Neural crest cell (in vitro differentiated cells): ENCODE results near the gene SLC9A9. TPM values are rescaled to one million over a fixed set of nuclear protein-coding genes. Genes with fewer than 3 reads are reported as not detected.

Experiments
- DNase-seq: peaks from one replicate; pipeline ENCODE4 v3.0.0; 2021; ENCODE audit warnings: low read depth, mixed read lengths, low spot score
- H3K27ac Mint-ChIP-seq: one replicate; pipeline ENCODE4 v1.8.0; 2021; ENCODE audit warnings: mild to moderate bottlenecking, mixed read lengths; ENCODE audit not compliant: unreplicated experiment
- H3K27me3 Mint-ChIP-seq: 2 replicates; pipeline ENCODE4 v1.8.0; 2021; ENCODE audit warnings: low read depth, mild to moderate bottlenecking, mixed read lengths
- H3K36me3 Mint-ChIP-seq: 2 replicates; pipeline ENCODE4 v1.8.0; 2021; ENCODE audit warnings: low read depth, mild to moderate bottlenecking, mixed read lengths
- H3K4me1 Mint-ChIP-seq: 2 replicates; pipeline ENCODE4 v1.8.0; 2021; ENCODE audit warnings: mixed read lengths
- H3K4me3 Mint-ChIP-seq: one replicate; pipeline ENCODE4 v1.8.0; 2021; ENCODE audit warnings: mild to moderate bottlenecking, mixed read lengths
- H3K9me3 Mint-ChIP-seq: 2 replicates; pipeline ENCODE4 v1.8.0; 2021; ENCODE audit warnings: mixed read lengths
- CTCF ChIP-seq: fragments of 200-600 bp; sonication (generic); conservative IDR thresholded peaks from 2 replicates; pipeline ENCODE4 v1.5.0; 2021; ENCODE audit warnings: antibody characterized with exemption, mild to moderate bottlenecking
- total RNA-seq: library from RNA; stranded (reverse); gene quantifications from 2 replicates; pipeline ENCODE4 v1.2.1, GENCODE V29; 2021

SLC9A9 gene
- total RNA-seq, 1 donor from 2014 or later: 0.56 TPM

DNA sequence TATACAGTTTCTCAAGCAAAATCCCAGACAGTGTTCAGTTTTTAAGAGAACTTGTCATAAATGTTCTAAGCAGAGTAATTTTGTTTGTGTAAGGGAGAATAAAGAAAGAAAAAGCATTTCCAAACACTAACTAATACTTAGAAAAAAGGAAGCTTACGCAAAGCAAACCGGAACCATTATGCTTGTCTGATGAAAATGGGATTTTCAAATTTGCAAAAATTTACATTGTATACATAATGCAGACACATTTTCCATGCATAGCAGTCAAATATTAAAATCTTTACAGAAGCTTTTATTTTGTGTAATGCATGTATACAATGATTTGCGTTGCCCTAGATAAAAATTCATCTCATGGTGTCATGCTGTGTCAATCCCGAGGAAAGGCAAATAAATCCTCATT, 229.0 kb downstream of the SLC9A9 start:
- DNase-seq: no peak
- H3K9me3 Mint-ChIP-seq: peaks cover 8% of the 10 kb centered on the region
- H3K27ac Mint-ChIP-seq: no peak overlapping the region
- TF ChIP-seq CTCF: no peak
- no peaks in the 10 kb centered on the region for H3K36me3 Mint-ChIP-seq
- no peak overlapping the region for H3K4me3 Mint-ChIP-seq
- H3K4me1 Mint-ChIP-seq: no peaks in the 10 kb centered on the region
- peaks cover 5% of the 10 kb centered on the region for H3K27me3 Mint-ChIP-seq

DNA sequence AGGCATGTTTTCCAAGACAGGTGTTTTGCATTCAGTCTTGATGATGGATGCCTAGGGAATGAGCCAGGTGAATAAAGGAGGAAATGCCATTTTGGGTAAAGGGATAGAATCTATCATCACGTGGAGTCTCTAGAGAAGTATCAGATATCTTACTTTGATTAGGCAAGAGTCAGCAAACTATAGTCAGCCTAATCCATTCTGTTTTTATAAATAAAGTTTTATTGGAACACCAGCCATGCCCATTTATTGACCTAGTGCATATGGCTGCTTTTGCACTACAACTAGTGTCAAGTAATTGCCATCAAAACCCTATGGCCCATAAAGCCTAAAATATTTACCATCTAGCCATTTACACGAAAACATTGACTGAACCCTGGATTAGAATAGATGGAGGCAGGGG, 231.2 kb downstream of the SLC9A9 start:
- Mint-ChIP-seq H3K9me3 (peaks cover 8% of the 10 kb centered on the region), H3K36me3 (no peaks in the 10 kb centered on the region), H3K27ac (no peak overlapping the region), H3K4me1 (no peaks in the 10 kb centered on the region), H3K4me3 (no peak overlapping the region), H3K27me3 (no peaks in the 10 kb centered on the region)
- DNase-seq: no peak
- no peak for TF ChIP-seq CTCF

DNA sequence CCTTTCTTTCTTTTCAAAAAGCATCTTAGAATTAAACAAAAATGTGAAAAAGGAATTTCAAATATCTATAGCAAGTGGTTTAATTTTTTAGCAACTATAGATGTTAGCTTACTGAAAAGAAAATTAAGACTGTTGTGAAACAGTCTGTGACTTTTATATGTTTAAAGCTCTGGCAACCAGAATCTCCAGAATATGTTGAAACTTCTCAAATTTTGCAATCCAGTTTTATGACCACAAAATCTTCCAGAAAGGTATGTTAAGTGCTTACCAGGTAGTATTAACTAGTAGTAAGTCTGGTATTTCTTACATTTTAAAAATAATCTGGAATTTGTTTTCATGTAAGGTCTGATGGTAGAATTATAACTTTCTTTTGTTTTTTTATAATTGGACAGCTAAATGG, 235.0 kb downstream of the SLC9A9 start:
- Mint-ChIP-seq H3K27ac (no peak overlapping the region), H3K4me1 (no peaks in the 10 kb centered on the region), H3K4me3 (no peak overlapping the region), H3K9me3 (no peaks in the 10 kb centered on the region), H3K27me3 (no peaks in the 10 kb centered on the region), H3K36me3 (no peaks in the 10 kb centered on the region)
- no peak for TF ChIP-seq CTCF
- DNase-seq: no peak

DNA sequence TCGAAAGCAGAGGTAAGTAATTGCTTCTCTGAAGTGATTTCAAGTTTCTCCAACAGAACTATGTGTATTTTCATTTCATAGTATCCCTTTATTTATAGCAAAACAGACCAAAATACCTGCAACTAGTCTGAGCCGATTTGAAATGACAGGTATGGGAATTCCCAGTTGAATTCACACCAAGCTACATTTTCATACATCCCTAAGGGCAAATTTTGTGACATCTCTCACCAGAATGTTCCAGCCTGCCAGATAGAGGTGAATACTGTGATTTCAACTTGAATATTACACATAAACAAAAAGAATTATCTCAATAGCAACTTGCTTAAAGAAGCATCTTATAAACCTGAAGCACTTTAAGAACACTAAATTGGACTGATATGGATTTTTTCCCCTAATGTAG, 235.7 kb downstream of the SLC9A9 start:
- H3K27me3 Mint-ChIP-seq: no peaks in the 10 kb centered on the region
- no peaks in the 10 kb centered on the region for H3K4me1 Mint-ChIP-seq
- no peak for TF ChIP-seq CTCF
- DNase-seq: no peak
- no peaks in the 10 kb centered on the region for H3K36me3 Mint-ChIP-seq
- no peak overlapping the region for H3K27ac Mint-ChIP-seq
- no peaks in the 10 kb centered on the region for H3K9me3 Mint-ChIP-seq
- H3K4me3 Mint-ChIP-seq: no peak overlapping the region

DNA sequence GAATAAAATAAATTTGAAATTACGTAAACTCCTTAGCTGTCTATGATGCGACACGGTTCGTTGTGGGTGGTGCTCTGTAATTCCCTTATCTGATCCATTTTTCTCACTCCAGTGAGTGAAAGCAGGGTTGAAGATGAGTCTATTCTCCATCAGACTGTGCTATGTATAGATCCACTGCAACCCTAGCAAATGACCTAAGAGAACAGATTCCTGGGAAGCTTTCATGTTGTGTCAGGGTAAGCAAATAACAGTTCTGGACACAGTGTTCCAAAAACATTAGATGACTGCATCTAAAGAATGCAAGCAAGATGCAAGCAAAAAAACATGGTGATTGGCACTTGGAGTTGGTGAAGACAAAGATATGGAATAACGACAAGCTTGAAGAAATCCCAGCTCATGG, 239.3 kb downstream of the SLC9A9 start:
- Mint-ChIP-seq H3K9me3 (no peaks in the 10 kb centered on the region), H3K36me3 (no peaks in the 10 kb centered on the region), H3K27ac (no peak overlapping the region), H3K4me3 (no peak overlapping the region), H3K4me1 (no peaks in the 10 kb centered on the region), H3K27me3 (no peaks in the 10 kb centered on the region)
- TF ChIP-seq CTCF: no peak
- no peak for DNase-seq
